Spleen (tissue), 11 donors: ENCODE results near the gene COTL1. TPM values are rescaled to one million over a fixed set of nuclear protein-coding genes. Genes with fewer than 3 reads are reported as not detected.

Experiments used
- DNase-seq: peaks from one replicate; pipeline ENCODE4 v3.0.0-alpha.2; 2020
- H3K27ac ChIP-seq, 8 donors: fragments of 200-600 bp; sonication (generic) in 7 of 8; 1 replicate in 4 of 8; 2 replicates in 4 of 8; pipeline versions ENCODE4 v1.5.0 to v1.8.0; 2016 to 2021; ENCODE audit warnings: inconsistent platforms in 4 of 8, mild to moderate bottlenecking in 4 of 8, moderate library complexity in 1 of 8
- H3K27me3 ChIP-seq, 7 donors: fragments of 200-600 bp; sonication (generic) in 6 of 7; replicated peaks in 1 of 7; 1 replicate in 4 of 7; 2 replicates in 3 of 7; pipeline versions ENCODE4 v1.5.0 to v1.8.0; 2016 to 2021; ENCODE audit warnings: inconsistent platforms in 3 of 7, mild to moderate bottlenecking in 1 of 7
- H3K36me3 ChIP-seq, 6 donors: fragments of 200-600 bp; sonication (generic) in 5 of 6; 1 replicate in 4 of 6; 2 replicates in 2 of 6; pipeline versions ENCODE4 v1.5.0 to v1.8.0; 2016 to 2021; ENCODE audit warnings: inconsistent platforms in 2 of 6
- H3K4me1 ChIP-seq, 6 donors: fragments of 200-600 bp; sonication (generic) in 5 of 6; 1 replicate in 3 of 6; 2 replicates in 3 of 6; pipeline versions ENCODE4 v1.5.0 to v1.8.0; 2016 to 2021; ENCODE audit warnings: inconsistent platforms in 3 of 6
- H3K4me3 ChIP-seq, 8 donors: fragments of 200-600 bp; sonication (generic) in 7 of 8; 1 replicate in 4 of 8; 2 replicates in 4 of 8; pipeline versions ENCODE4 v1.5.0 to v1.8.0; 2016 to 2021; ENCODE audit warnings: inconsistent platforms in 4 of 8, mild to moderate bottlenecking in 4 of 8, moderate library complexity in 2 of 8
- H3K9me3 ChIP-seq, 8 donors: fragments of 200-600 bp; sonication (generic) in 7 of 8; 1 replicate in 4 of 8; 2 replicates in 4 of 8; pipeline versions ENCODE4 v1.5.0 to v1.8.0; 2016 to 2021; ENCODE audit warnings: inconsistent platforms in 4 of 8
- POLR2A ChIP-seq, 3 donors: fragments of 450-650 bp; IDR thresholded peaks; one replicate each; pipeline ENCODE4 v1.5.1; 2017; ENCODE audit warnings: antibody characterized with exemption in 3 of 3, mild to moderate bottlenecking in 1 of 3
- POLR2AphosphoS5 ChIP-seq, 3 donors: sonication (generic); formaldehyde crosslinking; IDR thresholded peaks; one replicate each; pipeline ENCODE4 v1.5.1; 2017; ENCODE audit warnings: antibody characterized with exemption in 3 of 3
- WGBS, 5 donors: extraction: QIAGEN DNeasy Blood & Tissue Kit in 3 of 5; methylation state at CpG; one replicate each; pipeline versions ENCODE4 v1.1.5 to v1.1.7; 2013 to 2018; 5-methylcytosine and 5-hydroxymethylcytosine counted together
- intact Hi-C: fragments of 100-400 bp; cut with DNase I; formaldehyde crosslinking; loops from one replicate; pipeline ENCODE4 v1.15.0; 2023; ENCODE audit warnings: low total_unique reads
- polyA plus RNA-seq, 3 donors: library from polyadenylated mRNA; stranded (reverse); fragments of 200-250 nt; gene quantifications; one replicate each; pipeline ENCODE4 v1.2.1, GENCODE V29; 2013
- total RNA-seq, 7 donors: library from RNA; depleted of rRNA in 3 of 7; stranded (reverse); fragments of >200 nt in 3 of 7; fragmentation: NEBNext Ultra II Directional in 4 of 7; extraction: Animal tissue kit (Norgen Biotek cat#: 25700) in 4 of 7; gene quantifications; one replicate each; pipeline versions ENCODE4 v1.1.0 to v1.2.1, GENCODE V29; 2016 to 2021
- TF ChIP-seq, protein P1 (sequence below), 11 experiments: fragments of 200-600 bp in 7 of 11; fragments of 450-650 bp in 4 of 11; sonication (generic) in 4 of 11; IDR thresholded peaks in 8 of 11; conservative IDR thresholded peaks in 3 of 11; 1 replicate in 7 of 11; 2 replicates in 4 of 11; pipeline versions ENCODE4 v1.4.0 to v1.8.0; 2016 to 2021; ENCODE audit warnings: antibody characterized with exemption in 11 of 11, inconsistent platforms in 4 of 11, mild to moderate bottlenecking in 1 of 11
- donor health status: healthy with polysubstance abuse.
- donor health status: DM: no; HTN: no; CAD: no; lungs with moderate emphysema.
- donor health status: DM: no; HTN: no; CAD: no.
- donor health status: Bipolar disorder and iron deficiency.
- donor health status: healthy.
- donor health status: DM: no; HTN: no; CAD: no.
- donor health status: DM: yes; HTN: yes; CAD: no.

COTL1 gene
- total and polyA plus RNA-seq, 10 donors: 284 to 655 (median 397) TPM

DNA sequence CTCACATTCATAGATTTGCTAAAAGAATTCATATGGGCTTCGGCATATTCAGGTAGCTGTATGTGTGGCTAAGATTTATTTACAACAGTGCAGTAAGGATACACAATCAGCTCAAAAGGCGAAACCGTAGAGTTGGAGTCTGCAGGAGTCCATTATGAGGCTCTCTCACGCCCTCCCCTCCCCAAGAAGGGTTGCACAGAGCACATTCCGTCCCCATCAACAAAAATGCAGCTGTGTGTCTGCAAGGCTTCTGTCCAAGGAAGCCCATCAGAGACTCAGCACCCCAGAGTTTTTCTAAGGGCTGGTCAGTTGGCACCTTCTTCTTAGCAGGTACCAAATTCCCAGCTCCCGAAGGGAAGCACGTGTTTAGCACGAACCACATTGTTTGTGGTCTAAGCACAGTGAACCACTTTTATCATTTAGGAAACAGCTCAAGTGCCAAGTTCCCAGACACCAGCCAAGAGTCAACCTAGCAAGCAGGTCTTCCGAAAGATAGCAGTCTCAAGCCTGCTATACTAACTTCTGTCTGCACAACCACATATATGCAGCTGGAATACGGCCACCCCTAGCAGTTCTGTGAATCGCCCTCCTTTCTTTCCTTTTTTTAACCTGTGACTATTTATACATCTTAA lies 84.9 kb downstream of the COTL1 start:
- 50 to 66% (median 54%) methylated on average over 11 of the region's 11 CpGs for WGBS, 5 donors
- H3K27ac ChIP-seq: peak overlapping the region; percentile 61 to 85 (median 82)
- peaks cover 0 to 11% (median 7%) of the 10 kb centered on the region in 8 donors for H3K9me3 ChIP-seq
- intact Hi-C loops: no loop called here
- H3K27me3 ChIP-seq: no peaks in the 10 kb centered on the region
- H3K4me3 ChIP-seq: no peak overlapping the region
- H3K4me1 ChIP-seq: peaks cover 11 to 67% (median 40%) of the 10 kb centered on the region in 6 donors
- no peaks in the 10 kb centered on the region for H3K36me3 ChIP-seq
- DNase-seq: peak; percentile 24
- TF ChIP-seq, protein P1, sequence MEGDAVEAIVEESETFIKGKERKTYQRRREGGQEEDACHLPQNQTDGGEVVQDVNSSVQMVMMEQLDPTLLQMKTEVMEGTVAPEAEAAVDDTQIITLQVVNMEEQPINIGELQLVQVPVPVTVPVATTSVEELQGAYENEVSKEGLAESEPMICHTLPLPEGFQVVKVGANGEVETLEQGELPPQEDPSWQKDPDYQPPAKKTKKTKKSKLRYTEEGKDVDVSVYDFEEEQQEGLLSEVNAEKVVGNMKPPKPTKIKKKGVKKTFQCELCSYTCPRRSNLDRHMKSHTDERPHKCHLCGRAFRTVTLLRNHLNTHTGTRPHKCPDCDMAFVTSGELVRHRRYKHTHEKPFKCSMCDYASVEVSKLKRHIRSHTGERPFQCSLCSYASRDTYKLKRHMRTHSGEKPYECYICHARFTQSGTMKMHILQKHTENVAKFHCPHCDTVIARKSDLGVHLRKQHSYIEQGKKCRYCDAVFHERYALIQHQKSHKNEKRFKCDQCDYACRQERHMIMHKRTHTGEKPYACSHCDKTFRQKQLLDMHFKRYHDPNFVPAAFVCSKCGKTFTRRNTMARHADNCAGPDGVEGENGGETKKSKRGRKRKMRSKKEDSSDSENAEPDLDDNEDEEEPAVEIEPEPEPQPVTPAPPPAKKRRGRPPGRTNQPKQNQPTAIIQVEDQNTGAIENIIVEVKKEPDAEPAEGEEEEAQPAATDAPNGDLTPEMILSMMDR (IDR thresholded peaks at IDR 0.05 in 8 of 11, conservative IDR thresholded peaks at IDR 0.05 in 3 of 11): no peak
- peak in 1 of 3 donors; percentile 58 for TF ChIP-seq POLR2AphosphoS5 (IDR thresholded peaks at IDR 0.05)
- no peak for TF ChIP-seq POLR2A (IDR thresholded peaks at IDR 0.05)

DNA sequence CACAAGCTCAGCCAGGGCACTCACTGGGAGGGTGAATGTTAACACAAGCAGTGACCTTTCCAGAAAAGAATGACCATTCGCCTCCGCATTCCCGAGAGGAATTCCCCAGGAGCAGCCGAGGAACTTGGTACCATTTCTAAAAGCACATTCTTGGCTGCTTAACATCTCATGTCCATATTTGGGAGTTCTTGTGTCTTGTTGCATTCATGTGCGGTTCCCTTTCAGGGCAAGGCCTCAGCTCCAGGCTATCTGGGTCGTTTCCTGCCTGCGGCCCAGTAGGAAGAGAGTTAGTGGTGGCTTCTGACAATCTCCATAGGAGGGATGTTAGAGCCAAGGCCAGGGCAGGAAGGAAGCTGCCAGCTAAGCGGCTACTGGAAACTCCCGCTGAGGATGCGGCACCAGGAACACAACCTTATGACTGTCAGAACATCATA lies 85.6 kb downstream of the COTL1 start:
- H3K36me3 ChIP-seq: no peaks in the 10 kb centered on the region
- peak; percentile 84 for DNase-seq
- 38 to 44% (median 43%) methylated on average over 10 of the region's 10 CpGs for WGBS, 5 donors
- H3K4me1 ChIP-seq: peaks cover 18 to 67% (median 47%) of the 10 kb centered on the region in 6 donors
- TF ChIP-seq, protein P1 (IDR thresholded peaks at IDR 0.05 in 8 of 11, conservative IDR thresholded peaks at IDR 0.05 in 3 of 11): no peak
- TF ChIP-seq POLR2AphosphoS5 (IDR thresholded peaks at IDR 0.05): peak; percentile 21 to 85 (median 72)
- H3K27ac ChIP-seq: peak overlapping the region; percentile 61 to 85 (median 82)
- no peaks in the 10 kb centered on the region for H3K27me3 ChIP-seq
- no peak overlapping the region for H3K4me3 ChIP-seq
- peaks cover 0 to 11% (median 7%) of the 10 kb centered on the region in 8 donors for H3K9me3 ChIP-seq
- intact Hi-C loops: no loop called here

DNA sequence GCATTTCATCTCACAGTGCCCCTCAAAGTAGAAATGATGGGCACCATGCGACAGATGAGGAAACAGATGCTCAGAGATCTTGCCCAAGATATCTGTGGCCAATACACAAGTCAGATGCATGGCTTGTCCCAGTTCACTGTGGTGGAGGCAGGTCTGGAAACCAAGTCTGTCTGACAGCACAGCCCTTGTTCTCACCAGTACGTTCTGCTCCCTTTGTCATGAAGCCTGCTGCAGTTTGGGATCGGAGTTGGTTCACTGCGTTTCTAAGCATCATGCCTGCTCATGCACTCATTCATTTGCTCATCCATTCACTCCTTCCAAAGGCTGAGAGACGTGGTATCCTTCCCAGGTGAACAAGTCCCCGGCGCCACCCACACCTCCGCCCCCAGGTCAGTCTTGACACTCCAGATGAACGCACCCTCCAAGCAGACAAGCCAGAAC lies 86.2 kb downstream of the COTL1 start:
- WGBS, 5 donors: 69 to 79% (median 74%) methylated on average over 9 of the region's 9 CpGs
- TF ChIP-seq, protein P1 (IDR thresholded peaks at IDR 0.05 in 8 of 11, conservative IDR thresholded peaks at IDR 0.05 in 3 of 11): no peak
- no peak for TF ChIP-seq POLR2A (IDR thresholded peaks at IDR 0.05)
- TF ChIP-seq POLR2AphosphoS5 (IDR thresholded peaks at IDR 0.05): no peak
- no peak for DNase-seq
- intact Hi-C loops: no loop called here
- Histone ChIP-seq H3K9me3 (peaks cover 0 to 11% (median 7%) of the 10 kb centered on the region in 8 donors), H3K27ac (peak overlapping the region; percentile 36 to 85 (median 82)), H3K36me3 (no peaks in the 10 kb centered on the region), H3K4me1 (peaks cover 18 to 71% (median 51%) of the 10 kb centered on the region in 6 donors), H3K4me3 (no peak overlapping the region), H3K27me3 (no peaks in the 10 kb centered on the region)

DNA sequence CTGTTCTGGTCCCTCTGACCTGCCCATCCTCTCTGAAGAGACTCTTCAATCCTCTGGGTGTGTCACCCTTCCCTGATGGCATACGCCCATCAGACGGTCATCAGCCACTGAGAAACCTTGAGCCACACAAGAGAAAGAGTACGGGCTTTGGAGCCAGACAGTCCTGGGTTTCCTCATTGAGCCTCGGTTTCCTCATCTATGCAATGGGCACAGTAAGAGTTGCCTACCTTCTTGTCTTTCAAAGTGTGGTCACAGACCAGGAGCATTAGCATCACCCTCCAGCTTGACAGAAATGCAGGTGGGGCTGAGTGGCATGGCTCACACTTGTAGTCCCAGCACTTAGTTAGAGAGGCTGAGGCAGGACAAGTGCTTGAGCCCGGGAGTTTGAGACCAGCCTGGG lies 87.3 kb downstream of the COTL1 start:
- Histone ChIP-seq H3K4me1 (peaks cover 18 to 77% (median 58%) of the 10 kb centered on the region in 6 donors), H3K27ac (no peak overlapping the region), H3K4me3 (no peak overlapping the region), H3K27me3 (no peaks in the 10 kb centered on the region), H3K9me3 (peaks cover 0 to 11% (median 7%) of the 10 kb centered on the region in 8 donors), H3K36me3 (no peaks in the 10 kb centered on the region)
- intact Hi-C loops: no loop called here
- no peak for DNase-seq
- TF ChIP-seq POLR2AphosphoS5 (IDR thresholded peaks at IDR 0.05): no peak
- WGBS, 5 donors: 72 to 89% (median 85%) methylated on average over 5 of the region's 5 CpGs
